OCI-LY1 (cell line): Measurements from ENCODE around the gene NLRP12.

Experiments used
- CTCF ChIP-seq: fragments of 200-600 bp; sonication (generic), shearing (Covaris generic); IDR thresholded peaks from 2 replicates; pipeline ENCODE4 v1.5.1; 2017; ENCODE audit warnings: mild to moderate bottlenecking, antibody characterized with exemption, low read length, moderate library complexity, mixed read lengths
- EZH2 ChIP-seq: fragments of 200-600 bp; sonication (generic), shearing (Covaris generic); IDR thresholded peaks from 2 replicates; pipeline ENCODE4 v1.8.0; 2017; ENCODE audit warnings: borderline replicate concordance, mixed run types, mild to moderate bottlenecking, antibody characterized with exemption, low read length, moderate library complexity, mixed read lengths

GRCh38 chr19:53771144-53771543 is 53.0 kb downstream of the NLRP12 start:
- TF ChIP-seq CTCF (no peak), EZH2 (no peak)
